HFF-Myc (cell line): Measurements from ENCODE around the gene GMDS.

Experiments used
- DNase-seq: peaks from one replicate; pipeline ENCODE4 v3.0.0-alpha.2; 2011; ENCODE audit warnings: low read depth; ENCODE audit errors: extremely low read depth
- H3K4me3 ChIP-seq: replicated peaks from 2 replicates; pipeline ENCODE4 v1.5.1; 2011; ENCODE audit warnings: low read depth, mild to moderate bottlenecking, control low read depth, low read length
- CTCF ChIP-seq: IDR thresholded peaks from 2 replicates; pipeline ENCODE4 v1.5.1; 2012; ENCODE audit warnings: mild to moderate bottlenecking, low read depth, low read length, control low read depth; ENCODE audit errors: missing control alignments

GMDS gene

GRCh38 chr6:2185466-2185865, 59.9 kb downstream of the GMDS start:
- TF ChIP-seq CTCF: no peak
- no peak overlapping the region for H3K4me3 ChIP-seq
- DNase-seq: no peak

- no peak overlapping the region for H3K4me3 ChIP-seq
- no peak for DNase-seq
- no peak for TF ChIP-seq CTCF
These were observed 60.5 kb downstream of the GMDS start for GRCh38 chr6:2184700-2185455.

- no peak for TF ChIP-seq CTCF
- no peak overlapping the region for H3K4me3 ChIP-seq
- no peak for DNase-seq
These were observed 61.7 kb downstream of the GMDS start for GRCh38 chr6:2183752-2184151.

- DNase-seq: no peak
- TF ChIP-seq CTCF: no peak
- no peak overlapping the region for H3K4me3 ChIP-seq
These were observed 62.2 kb downstream of the GMDS start for GRCh38 chr6:2183246-2183645.

GRCh38 chr6:2182251-2182650, 63.2 kb downstream of the GMDS start:
- no peak for TF ChIP-seq CTCF
- DNase-seq: no peak

GRCh38 chr6:2181567-2181966, 63.8 kb downstream of the GMDS start:
- no peak overlapping the region for H3K4me3 ChIP-seq
- no peak for TF ChIP-seq CTCF
- DNase-seq: no peak

More at GRCh38 chr6:2182251-2182650, 63.2 kb downstream of the GMDS start:
- no peak overlapping the region for H3K4me3 ChIP-seq

GRCh38 chr6:2179950-2180349, 65.5 kb downstream of the GMDS start:
- no peak for DNase-seq
- H3K4me3 ChIP-seq: no peak overlapping the region
- TF ChIP-seq CTCF: no peak
